ENCODE results near the gene KIF6.

- TF ChIP-seq POLR2A (IDR thresholded peaks at IDR 0.05), result no peak
- no peak for TF ChIP-seq CTCF (IDR thresholded peaks at IDR 0.05)
Measured at GRCh38 chr6:39319621-39320362, 405.4 kb downstream of the KIF6 start.

Data from uterus (tissue), 2 donors.